H1 (cell line): ENCODE results near the gene WDR64.
"Not testable (repeated sequence)": the region's sequence is repeated elsewhere in the genome, so short reads cannot be mapped to it uniquely, and the experiment has no call there.

ENCODE experiments used
- CBX8 ChIP-seq: fragments of 300-800, 300-1000 bp; sonication (generic); IDR thresholded peaks from 2 replicates; pipeline ENCODE4 v1.7.1; 2016; ENCODE audit warnings: low read depth, low read length, borderline replicate concordance
- KDM5A ChIP-seq: fragments of 200-600 bp; IDR thresholded peaks from 2 replicates; pipeline ENCODE4 v1.7.1; 2012; ENCODE audit warnings: mild to moderate bottlenecking, low read length, inconsistent platforms, mixed read lengths
- POLR2A ChIP-seq, 2 experiments: IDR thresholded peaks; 1 replicate in 1 of 2; 2 replicates in 1 of 2; pipeline ENCODE4 v1.6.1; 2011; ENCODE audit warnings: low read depth in 2 of 2, low read length in 2 of 2, mild to moderate bottlenecking in 2 of 2; ENCODE audit errors: control extremely low read depth in 1 of 2
- TF ChIP-seq, protein P1 (sequence below), 3 experiments: IDR thresholded peaks; 1 replicate in 2 of 3; 2 replicates in 1 of 3; pipeline versions ENCODE4 v1.5.1 to v1.6.1; 2011; ENCODE audit warnings: low read length in 3 of 3, mild to moderate bottlenecking in 3 of 3, inconsistent platforms in 2 of 3, low read depth in 1 of 3, moderate library complexity in 1 of 3; ENCODE audit not compliant: insufficient read depth in 1 of 3; ENCODE audit errors: control extremely low read depth in 1 of 3

GRCh38 chr1:241735493-241735926 lies 83.4 kb downstream of the WDR64 start:
- TF ChIP-seq POLR2A (IDR thresholded peaks at IDR 0.05; ENCODE audit: control extremely low read depth in 1 of 2, low read depth in 2 of 2, low read length in 2 of 2); KDM5A; CBX8: not testable (repeated sequence)
- TF ChIP-seq, protein P1, sequence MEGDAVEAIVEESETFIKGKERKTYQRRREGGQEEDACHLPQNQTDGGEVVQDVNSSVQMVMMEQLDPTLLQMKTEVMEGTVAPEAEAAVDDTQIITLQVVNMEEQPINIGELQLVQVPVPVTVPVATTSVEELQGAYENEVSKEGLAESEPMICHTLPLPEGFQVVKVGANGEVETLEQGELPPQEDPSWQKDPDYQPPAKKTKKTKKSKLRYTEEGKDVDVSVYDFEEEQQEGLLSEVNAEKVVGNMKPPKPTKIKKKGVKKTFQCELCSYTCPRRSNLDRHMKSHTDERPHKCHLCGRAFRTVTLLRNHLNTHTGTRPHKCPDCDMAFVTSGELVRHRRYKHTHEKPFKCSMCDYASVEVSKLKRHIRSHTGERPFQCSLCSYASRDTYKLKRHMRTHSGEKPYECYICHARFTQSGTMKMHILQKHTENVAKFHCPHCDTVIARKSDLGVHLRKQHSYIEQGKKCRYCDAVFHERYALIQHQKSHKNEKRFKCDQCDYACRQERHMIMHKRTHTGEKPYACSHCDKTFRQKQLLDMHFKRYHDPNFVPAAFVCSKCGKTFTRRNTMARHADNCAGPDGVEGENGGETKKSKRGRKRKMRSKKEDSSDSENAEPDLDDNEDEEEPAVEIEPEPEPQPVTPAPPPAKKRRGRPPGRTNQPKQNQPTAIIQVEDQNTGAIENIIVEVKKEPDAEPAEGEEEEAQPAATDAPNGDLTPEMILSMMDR (IDR thresholded peaks at IDR 0.05; ENCODE audit: control extremely low read depth in 1 of 3, insufficient read depth in 1 of 3, low read depth in 1 of 3, low read length in 3 of 3): not testable (repeated sequence)
